ENCODE measurements around the gene CMSS1.

The CMSS1 gene

DNA sequence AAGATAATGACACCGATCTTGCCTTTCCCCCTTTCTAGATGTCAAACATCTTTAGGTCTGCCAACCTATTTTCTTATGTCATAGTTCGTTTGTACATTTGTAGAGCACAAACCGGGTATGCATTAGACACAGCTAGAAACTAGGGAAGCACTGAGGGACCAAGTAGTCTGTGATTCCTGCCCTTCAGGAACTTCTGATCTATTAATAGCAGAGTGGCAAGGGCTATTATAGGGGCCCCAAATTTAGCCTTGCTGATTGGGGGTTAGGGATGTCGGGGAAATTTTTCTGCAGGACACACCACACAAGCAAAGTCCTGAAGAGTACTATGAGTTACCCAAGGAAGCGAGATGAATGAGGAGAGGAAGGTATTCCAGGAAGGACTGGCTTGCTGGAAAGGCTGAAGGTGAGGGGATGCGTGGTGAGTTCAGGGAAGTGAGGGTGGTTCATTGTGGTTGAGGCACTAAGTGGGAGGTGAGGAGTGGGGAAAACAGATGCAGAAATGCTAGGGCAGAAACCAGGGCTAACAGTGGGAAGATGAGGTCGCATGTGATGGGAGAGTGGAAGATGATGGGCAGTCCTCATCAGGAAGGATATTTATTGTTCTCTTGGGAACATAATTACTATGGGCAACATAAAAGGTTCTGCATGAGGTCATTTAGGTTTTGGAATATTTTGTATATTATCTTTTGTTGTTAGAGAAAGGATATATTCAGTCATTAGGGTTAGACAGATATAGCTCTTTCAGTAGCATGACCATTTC is 144.3 kb downstream of the CMSS1 start:
- TF ChIP-seq, protein P1, sequence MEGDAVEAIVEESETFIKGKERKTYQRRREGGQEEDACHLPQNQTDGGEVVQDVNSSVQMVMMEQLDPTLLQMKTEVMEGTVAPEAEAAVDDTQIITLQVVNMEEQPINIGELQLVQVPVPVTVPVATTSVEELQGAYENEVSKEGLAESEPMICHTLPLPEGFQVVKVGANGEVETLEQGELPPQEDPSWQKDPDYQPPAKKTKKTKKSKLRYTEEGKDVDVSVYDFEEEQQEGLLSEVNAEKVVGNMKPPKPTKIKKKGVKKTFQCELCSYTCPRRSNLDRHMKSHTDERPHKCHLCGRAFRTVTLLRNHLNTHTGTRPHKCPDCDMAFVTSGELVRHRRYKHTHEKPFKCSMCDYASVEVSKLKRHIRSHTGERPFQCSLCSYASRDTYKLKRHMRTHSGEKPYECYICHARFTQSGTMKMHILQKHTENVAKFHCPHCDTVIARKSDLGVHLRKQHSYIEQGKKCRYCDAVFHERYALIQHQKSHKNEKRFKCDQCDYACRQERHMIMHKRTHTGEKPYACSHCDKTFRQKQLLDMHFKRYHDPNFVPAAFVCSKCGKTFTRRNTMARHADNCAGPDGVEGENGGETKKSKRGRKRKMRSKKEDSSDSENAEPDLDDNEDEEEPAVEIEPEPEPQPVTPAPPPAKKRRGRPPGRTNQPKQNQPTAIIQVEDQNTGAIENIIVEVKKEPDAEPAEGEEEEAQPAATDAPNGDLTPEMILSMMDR (IDR thresholded peaks at IDR 0.05; ENCODE audit: borderline replicate concordance, insufficient read depth, low read depth, low read length): no peak

DNA sequence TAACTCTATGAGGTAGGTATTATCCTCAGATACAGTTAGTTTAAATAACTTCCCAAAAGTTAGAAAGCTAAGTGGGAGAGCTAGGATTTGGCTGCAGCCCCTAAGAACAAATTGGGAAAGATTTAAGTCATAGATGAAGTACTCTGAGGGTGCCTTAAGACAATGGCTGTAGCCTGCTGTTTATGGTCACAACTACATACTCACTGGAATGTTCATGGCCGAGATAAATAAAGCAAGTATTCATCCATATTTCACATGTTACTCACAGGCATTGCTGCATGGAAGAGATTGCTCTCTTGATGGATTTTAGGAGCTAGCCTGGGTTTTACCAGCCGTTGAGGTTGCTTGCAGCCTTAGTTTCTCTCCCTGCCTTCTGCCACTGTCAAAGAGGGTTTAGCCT is 145.0 kb downstream of the CMSS1 start:
- no peak overlapping the region for H3K4me3 ChIP-seq (ENCODE audit: low read depth, low read length)
- TF ChIP-seq, protein P1 (IDR thresholded peaks at IDR 0.05; ENCODE audit: borderline replicate concordance, insufficient read depth, low read depth, low read length): no peak

More for the DNA sequence above, 144.3 kb downstream of the CMSS1 start:
- no peak overlapping the region for H3K4me3 ChIP-seq (ENCODE audit: low read depth, low read length)

DNA sequence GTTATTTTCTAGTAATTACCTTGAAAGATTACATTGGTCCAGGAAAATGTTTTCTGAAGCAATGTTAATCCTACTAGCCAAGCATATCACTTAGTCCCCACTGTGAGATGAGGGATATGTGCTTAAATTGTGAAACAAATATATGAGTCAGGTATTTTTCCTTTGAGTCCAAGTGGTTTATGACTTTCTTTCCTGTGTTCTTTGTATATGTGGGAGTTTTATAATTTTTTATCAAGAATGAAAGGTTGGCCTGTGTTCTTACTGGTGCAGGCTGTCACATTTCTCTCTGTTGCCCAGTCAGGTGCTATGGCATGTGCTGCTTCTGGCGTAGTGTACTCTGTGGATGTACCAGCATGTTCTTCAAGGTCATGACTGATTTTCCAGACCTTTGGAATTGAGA is 147.4 kb downstream of the CMSS1 start:
- no peak overlapping the region for H3K4me3 ChIP-seq (ENCODE audit: low read depth, low read length)
- TF ChIP-seq, protein P1 (IDR thresholded peaks at IDR 0.05; ENCODE audit: borderline replicate concordance, insufficient read depth, low read depth, low read length): no peak

DNA sequence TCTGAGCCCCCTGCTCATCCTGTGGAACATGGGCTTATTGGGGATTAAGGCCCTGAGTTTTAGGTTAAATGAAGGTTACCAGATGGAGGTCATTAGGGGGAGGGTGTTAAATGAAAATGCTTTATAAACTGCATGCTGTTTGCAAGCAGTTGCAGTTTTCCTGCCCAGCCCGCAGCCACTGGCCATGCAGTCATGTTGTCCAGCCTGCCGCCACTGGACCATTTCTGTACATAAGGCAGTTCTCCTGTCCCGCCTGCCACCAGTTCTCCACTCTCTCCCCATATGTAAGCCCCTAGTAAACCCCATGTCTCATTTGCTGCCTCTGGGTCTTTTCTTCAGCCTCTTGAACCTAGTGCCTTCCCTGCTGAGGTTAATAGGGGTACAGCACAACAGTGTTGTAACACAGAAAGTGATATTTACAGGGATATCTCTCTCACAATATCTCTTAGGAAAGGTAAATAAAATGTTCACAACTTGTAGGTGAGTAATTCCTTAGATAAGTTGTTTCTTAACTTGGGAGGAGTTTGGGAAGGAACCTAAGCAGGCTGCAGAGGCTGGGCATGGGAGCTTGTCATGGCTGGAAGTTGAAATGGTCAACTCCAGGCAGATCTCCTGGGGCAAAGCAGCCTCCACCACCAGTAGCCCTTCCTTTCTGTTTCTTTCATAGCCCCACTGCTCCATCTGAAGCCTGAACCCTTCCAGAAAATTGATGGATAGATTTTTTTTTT is 148.2 kb downstream of the CMSS1 start:
- TF ChIP-seq, protein P1 (IDR thresholded peaks at IDR 0.05; ENCODE audit: borderline replicate concordance, insufficient read depth, low read depth, low read length): no peak
- no peak overlapping the region for H3K4me3 ChIP-seq (ENCODE audit: low read depth, low read length)

DNA sequence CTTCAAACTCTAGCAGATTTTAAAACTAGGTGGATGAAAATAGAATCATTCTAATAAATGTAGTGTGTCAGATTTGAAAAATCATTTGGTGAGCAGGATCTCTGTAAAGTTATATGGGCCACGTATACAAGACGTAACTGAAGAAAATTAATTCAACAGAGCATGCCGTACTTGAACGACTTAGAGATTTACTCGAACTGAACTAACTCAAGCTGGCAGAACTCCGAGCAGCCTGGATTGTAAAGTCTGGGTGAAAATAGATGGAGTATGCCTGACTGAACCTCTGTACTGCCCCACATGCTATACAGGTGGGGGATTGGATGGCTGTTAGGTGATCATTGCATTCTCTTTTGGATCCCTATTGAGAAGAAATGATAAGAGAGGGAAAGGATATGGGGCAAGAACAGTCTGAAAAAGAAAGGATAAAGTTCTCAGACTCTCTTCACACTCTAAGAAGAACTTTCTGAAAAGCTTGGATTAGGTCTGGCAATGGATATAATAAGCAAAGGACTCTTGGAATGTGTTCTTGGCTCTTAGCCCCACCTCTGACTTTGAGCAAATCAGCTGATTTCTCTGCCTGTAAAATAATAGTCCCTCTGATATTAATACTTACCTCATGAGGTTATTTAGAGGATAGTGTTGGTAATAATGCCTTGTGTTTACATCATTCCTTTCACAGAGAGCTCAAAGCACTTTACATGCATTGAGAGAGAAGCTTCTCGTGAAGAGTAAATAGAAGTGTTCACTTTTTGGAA is 149.2 kb downstream of the CMSS1 start:
- H3K4me3 ChIP-seq (ENCODE audit: low read depth, low read length): no peak overlapping the region
- TF ChIP-seq, protein P1 (IDR thresholded peaks at IDR 0.05; ENCODE audit: borderline replicate concordance, insufficient read depth, low read depth, low read length): no peak

DNA sequence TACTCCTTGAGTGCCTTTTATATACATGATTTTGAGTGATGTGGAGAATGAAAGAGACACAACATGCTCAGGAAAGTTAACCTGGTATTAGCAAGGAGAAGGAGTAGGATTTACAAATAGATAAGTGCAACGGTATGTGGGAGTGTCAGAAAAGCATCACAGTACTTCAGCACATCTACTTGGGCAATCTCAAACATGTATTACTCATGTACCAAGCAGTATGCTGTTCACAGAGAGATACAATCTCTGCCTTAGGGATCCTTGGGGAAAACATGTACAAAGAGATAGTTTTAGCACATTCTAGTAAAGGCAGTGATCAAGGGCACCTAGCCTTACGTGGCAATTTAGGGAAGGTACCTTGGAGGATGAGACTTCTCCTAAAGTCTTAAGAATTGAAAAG is 150.1 kb downstream of the CMSS1 start:
- TF ChIP-seq, protein P1 (IDR thresholded peaks at IDR 0.05; ENCODE audit: borderline replicate concordance, insufficient read depth, low read depth, low read length): no peak
- no peak overlapping the region for H3K4me3 ChIP-seq (ENCODE audit: low read depth, low read length)
